NCI-H1105 (cell line): ENCODE measurements around the gene OR13C5.

Experiments
- DNase-seq: peaks from one replicate; lab custom pipeline; 2025; lab: John Stamatoyannopoulos, UW

OR13C5 gene

GRCh38 chr9:104553261-104553660, 46.0 kb downstream of the OR13C5 start:
- DNase-seq: no peak
